Hematopoietic multipotent progenitor cell treated with erythropoietin and hydrocortisone succinate and interleukin-3 and kit ligand, for 6 days (in vitro differentiated cells): ENCODE results near the gene IFITM5.
"Not testable (repeated sequence)": the region's sequence is repeated elsewhere in the genome, so short reads cannot be mapped to it uniquely, and the experiment has no call there.

Source experiments
- DNase-seq: peaks from one replicate; pipeline ENCODE4 v3.0.0-alpha.2; 2015

Gene IFITM5

DNA sequence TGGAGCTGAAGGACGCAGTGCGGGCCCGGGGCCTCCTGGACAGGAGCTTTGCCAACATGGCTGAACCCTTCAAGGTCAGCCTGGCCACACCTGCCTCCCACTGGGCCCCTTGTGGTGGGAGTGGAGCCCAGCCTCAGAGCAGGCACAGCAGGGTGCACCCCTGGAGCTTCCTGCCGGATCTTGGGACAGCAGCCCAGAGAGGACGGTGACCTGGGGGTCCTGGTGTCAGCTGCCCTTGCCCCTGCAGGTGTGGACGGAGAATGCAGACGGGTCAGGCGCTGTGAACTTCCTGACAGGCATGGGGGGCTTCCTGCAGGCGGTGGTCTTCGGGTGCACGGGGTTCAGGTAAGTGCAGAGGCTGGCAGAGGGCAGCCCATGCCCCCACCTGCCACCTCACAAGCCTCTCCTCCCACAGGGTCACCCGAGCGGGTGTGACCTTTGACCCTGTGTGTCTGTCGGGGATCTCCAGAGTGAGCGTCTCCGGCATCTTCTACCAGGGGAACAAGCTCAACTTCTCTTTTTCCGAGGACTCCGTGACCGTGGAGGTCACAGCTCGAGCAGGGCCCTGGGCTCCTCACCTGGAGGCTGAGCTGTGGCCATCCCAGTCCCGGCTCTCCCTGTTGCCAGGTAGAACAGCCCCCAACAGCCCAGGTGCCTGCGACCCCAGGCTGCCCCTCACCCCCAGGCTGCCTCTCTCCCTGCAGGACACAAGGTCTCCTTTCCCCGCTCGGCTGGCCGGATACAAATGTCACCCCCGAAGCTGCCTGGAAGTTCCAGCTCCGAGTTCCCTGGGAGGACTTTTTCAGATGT is 5.3 kb downstream of the IFITM5 start:
- DNase-seq, result no peak

DNA sequence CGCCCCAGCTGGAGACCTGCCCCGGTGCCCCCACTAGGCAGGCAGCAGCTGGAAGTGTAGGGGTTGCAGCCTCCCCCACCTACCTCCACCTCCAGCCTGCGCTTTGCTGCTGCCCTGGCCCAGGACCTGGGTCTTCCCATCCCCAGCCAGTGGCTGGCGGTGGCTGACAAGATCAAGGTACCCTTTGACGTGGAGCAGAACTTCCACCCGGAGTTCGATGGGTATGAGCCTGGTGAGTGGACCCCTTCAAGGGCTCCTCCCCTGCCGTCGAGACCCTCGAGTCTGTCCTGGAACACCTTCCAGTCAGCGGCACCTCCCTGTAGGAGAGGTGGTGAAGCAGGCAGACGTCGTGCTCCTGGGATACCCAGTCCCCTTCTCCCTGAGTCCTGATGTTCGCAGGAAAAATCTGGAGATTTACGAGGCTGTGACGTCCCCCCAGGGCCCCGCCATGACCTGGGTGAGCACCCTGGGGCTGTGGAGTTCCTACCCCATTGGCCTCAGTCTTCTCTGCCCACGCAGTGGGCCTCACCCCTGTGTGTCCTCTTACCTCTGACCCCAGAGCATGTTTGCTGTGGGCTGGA is 6.0 kb downstream of the IFITM5 start:
- no peak for DNase-seq

DNA sequence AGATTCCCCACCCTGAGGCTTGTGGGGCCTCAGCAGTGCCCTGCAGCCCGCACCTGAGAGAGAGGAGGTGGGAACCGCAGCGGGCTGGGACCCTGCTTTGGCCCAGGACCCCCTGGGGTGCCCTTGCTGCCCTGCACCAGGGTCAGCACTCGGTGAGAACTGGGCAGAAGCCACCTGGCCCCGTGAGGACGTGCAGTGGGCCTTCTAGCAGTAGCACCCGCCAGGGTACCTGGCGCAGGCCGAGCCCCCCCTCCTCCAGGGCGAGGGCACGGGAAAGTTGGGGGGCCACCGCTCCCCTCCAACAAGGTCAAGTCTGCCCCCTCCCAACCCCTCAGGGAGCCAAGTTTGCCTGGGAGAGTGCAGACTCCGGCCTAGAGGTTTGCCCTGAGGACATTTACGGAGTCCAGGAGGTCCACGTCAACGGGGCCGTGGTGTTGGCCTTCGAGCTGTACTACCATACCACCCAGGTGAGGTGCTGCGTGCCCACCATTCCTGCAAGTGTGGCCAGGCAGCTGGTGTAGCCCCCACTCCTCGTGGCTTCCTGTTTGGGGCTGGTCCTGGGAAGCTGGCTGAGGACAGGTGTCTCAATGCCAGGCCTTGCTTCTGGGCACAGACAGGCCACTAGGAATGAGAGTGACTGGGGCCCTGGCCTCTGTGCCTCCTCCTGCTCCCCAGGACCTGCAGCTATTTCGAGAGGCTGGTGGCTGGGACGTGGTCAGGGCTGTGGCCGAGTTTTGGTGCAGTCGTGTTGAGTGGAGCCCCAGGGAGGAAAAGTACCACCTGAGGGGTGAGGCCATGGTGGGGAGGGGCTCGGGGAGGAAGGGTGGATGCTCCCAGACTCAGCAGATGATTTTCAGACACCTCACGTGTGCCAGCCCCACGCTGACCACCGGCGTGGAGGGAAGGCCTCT is 6.9 kb downstream of the IFITM5 start:
- no peak for DNase-seq

- no peak for DNase-seq
These were observed 7.8 kb downstream of the IFITM5 start for GRCh38 chr11:291281-292210.

DNA sequence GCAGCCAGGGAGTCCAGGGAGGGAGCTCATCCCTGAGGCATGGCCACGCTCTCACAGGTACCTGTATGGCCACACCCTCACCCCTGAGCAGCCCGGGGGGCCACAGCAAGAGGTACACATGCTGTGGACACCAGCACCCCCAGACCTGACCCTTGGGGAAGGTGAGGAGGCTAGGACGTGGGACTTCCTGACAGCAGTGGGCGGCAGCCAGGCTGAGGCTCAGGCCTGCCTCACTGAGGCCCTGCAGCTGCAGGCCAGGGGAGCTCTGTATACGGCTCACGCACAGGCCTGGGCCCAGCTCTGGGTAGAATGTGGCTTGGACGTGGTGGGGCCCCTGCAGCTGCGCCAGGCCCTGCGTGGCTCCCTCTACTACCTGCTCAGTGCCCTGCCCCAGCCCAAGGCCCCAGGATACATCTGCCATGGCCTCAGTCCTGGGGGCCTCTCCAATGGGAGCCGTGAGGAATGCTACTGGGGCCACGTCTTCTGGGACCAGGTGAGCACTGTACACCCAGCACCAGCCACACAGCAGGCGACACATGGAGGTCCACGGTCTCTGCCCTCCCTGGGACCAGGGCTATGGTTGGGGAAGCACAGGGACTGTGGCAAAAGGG is 8.6 kb downstream of the IFITM5 start:
- no peak for DNase-seq

- no peak for DNase-seq
These were observed 9.4 kb downstream of the IFITM5 start for GRCh38 chr11:289712-290620.

GRCh38 chr11:289398-289711 is 10.0 kb downstream of the IFITM5 start:
- DNase-seq, result no peak

- DNase-seq, result peak; percentile 67
These were observed 10.6 kb downstream of the IFITM5 start, which contains the start of gene PGGHG for GRCh38 chr11:288478-289397. TSS of gene PGGHG (plus strand) at chr11:289126. CDS start at chr11:289817, 691 bp downstream.

DNA sequence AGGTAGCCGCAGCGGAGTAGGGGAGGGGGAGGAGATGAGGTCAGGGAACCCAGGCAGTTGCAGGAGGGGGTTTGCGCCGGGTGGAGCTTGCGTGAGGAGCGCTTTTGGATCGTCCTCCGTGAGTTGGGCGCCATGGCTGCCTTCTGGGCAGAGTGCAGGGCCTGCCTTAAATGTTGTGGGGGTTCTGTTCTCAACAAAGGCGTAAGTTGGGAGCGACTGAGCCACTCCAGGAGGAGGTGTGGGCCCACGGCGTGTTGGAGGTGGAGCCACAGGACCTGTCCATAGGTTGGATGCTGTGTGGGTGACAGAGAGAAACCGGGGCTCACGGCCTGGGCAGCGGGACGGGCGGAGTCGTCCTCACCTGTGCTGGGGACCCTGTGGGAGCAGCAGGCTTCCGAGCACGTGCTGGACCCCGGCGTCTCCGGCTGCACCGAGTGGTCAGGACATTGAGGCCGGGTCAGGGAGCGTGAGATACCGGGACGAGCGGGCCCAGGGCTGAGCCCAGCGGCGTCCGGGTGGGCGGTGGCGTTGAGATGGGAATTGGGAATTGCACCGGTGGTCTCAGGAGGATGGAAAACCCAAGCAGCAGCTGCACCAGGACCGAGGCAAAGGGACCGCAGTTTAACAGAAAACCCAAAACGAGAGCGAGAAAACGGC is 11.4 kb downstream of the IFITM5 start:
- DNase-seq, result no peak

DNA sequence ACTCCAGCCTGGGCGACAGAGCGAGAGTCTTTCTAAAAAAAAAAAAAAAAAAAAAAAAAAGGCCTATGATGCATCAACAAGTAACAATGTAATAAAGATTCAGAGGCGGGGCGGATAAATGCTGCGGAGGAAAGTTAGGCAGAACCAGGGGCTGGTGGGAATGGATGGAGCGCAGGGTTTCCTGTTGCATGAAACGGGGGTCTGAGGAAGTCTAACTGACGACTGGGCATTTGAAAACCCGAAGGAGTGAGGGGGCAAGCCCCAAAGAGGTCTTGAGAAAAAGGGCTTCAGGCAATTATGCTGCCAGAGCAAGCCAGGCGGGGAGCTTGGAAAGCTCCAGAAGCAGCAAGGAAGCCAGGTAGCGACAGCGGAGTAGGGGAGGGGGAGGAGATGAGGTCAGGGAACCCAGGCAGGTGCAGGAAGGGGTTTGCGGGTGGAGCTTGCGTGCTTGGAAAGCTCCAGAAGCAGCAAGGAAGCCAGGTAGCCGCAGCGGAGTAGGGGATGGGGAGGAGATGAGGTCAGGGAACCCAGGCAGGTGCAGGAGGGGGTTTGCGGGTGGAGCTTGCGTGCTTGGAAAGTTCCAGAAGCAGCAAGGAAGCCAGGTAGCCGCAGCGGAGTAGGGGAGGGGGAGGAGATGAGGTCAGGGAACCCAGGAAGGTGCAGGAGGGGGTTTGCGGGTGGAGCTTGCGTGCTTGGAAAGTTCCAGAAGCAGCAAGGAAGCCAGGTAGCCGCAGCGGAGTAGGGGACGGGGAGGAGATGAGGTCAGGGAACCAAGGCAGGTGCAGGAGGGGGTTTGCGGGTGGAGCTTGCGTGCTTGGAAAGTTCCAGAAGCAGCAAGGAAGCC is 12.1 kb downstream of the IFITM5 start:
- DNase-seq, result not testable (repeated sequence)

DNA sequence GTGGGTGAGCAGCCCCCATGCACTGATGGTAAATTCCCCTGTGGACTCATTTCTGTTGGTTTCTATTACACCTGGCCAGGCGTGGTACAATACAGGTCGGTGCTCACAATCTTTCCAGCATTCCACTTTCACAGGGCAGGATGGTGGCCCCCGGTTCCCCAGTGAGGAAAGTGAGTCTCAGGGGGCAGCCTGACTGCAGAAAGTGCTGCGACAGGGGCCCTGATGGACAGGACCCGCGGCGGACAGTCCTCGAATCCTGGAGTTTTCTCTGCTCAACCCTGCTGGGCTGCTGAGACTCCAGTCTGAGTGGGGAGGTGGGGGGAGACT is 13.5 kb downstream of the IFITM5 start:
- DNase-seq, result no peak

- no peak for DNase-seq
These were observed 14.1 kb downstream of the IFITM5 start for GRCh38 chr11:285021-285893.

DNA sequence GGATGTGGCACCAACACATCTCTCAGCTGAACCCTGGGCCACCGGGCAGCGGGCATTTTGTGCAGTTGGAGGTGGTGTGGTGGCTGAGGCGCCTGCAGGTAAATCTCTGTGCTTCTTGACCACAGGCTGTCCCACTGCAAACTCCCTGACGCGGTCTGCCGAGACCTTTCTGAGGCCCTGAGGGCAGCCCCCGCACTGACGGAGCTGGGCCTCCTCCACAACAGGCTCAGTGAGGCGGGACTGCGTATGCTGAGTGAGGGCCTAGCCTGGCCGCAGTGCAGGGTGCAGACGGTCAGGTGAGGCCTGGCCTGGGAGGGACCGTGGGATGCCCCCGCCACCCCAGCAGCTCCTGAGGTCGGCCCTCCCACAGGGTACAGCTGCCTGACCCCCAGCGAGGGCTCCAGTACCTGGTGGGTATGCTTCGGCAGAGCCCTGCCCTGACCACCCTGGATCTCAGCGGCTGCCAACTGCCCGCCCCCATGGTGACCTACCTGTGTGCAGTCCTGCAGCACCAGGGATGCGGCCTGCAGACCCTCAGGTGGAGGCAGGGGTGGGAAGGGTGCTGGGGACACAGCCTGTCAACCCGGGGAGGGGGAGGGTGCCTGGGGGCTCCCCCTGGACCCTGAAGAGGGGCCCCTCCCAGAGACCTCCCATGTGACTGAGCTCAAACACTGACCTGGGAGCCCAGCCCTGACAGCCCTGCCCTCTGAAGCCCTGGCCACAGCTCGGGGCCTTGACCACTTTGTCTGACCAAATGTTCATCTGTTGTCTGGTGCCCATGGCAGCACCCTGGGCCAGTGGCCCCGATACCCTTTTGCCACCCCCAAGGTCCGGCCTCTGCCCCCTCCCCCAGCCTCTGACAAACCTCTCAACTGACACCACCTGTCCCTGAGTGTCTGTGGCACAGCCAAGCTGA is 15.0 kb downstream of the IFITM5 start:
- no peak for DNase-seq

DNA sequence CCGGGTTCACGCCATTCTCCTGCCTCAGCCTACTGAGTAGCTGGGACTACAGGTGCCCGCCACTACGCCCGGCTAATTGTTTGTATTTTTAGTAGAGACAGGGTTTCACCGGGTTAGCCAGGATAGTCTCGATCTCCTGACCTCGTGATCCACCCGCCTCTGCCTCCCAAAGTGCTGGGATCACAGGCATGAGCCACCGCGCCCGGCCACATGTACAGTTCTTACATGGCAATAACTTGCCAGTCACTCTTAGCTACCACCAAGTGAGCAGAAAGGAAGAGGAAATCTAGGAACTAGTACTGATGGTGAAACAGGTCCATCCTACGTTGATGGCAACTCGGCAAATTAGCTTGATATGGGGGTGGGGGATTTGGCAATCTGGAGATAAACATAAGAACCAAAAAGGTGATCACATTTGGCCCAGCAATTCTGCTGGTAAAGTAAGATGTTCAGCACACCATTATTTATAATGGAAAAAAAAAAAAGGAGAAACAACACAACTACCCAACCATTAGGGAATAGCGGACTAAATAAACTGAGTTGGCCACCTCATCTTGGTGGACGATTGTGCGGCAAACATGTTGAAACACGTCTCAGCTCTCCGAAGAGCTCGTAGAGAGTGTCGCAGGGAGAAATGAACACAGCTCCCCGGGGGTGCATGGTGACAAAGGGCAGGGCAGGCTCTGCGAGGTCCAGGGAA is 15.8 kb downstream of the IFITM5 start:
- DNase-seq, result no peak

GRCh38 chr11:282630-283360 is 16.5 kb downstream of the IFITM5 start:
- DNase-seq, result no peak
